Uterus (tissue), 2 donors: ENCODE data around the gene MSI2.

Source experiments
- POLR2A ChIP-seq, 2 donors: fragments of 450-650 bp; IDR thresholded peaks; one replicate each; pipeline ENCODE4 v1.6.1; 2016; ENCODE audit warnings: antibody characterized with exemption in 2 of 2, mild to moderate bottlenecking in 1 of 2, moderate library complexity in 1 of 2
- TF ChIP-seq, protein P1 (sequence below), 4 experiments: fragments of 200-600 bp in 2 of 4; fragments of 450-650 bp in 2 of 4; sonication (generic) in 2 of 4; IDR thresholded peaks; one replicate each; pipeline ENCODE4 v1.5.1; 2016 to 2019; ENCODE audit warnings: antibody characterized with exemption in 4 of 4, mild to moderate bottlenecking in 2 of 4, moderate library complexity in 1 of 4

DNA sequence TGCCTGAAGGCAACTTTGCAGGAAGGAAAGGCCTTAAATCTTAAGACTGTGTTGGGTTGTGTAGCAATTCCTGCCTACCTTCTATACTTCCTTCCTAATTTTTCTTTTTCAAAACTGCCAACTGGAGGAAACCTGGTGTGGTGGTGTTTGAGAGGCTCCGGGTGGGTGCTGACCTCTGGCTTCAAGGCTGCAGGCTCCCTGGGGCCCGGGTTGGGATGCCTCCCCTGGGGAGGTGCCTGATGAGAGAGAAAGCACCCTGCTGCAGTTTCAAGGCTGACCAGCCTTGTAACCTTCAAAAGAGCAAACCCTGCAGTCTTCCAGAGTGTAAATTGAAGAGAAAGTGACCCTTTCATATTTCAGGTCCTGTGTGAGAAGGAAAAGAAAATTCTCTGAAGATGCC is 55.9 kb downstream of the MSI2 start:
- TF ChIP-seq, protein P1, sequence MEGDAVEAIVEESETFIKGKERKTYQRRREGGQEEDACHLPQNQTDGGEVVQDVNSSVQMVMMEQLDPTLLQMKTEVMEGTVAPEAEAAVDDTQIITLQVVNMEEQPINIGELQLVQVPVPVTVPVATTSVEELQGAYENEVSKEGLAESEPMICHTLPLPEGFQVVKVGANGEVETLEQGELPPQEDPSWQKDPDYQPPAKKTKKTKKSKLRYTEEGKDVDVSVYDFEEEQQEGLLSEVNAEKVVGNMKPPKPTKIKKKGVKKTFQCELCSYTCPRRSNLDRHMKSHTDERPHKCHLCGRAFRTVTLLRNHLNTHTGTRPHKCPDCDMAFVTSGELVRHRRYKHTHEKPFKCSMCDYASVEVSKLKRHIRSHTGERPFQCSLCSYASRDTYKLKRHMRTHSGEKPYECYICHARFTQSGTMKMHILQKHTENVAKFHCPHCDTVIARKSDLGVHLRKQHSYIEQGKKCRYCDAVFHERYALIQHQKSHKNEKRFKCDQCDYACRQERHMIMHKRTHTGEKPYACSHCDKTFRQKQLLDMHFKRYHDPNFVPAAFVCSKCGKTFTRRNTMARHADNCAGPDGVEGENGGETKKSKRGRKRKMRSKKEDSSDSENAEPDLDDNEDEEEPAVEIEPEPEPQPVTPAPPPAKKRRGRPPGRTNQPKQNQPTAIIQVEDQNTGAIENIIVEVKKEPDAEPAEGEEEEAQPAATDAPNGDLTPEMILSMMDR (IDR thresholded peaks at IDR 0.05): no peak
- no peak for TF ChIP-seq POLR2A (IDR thresholded peaks at IDR 0.05)
